SW 1271 (cell line): ENCODE results near the gene KIF26B.

Source experiments
- DNase-seq, 2 experiments: peaks; one replicate each; lab custom pipeline; 2025; lab: John Stamatoyannopoulos, UW

KIF26B gene

GRCh38 chr1:245209658-245210435, 55.1 kb downstream of the KIF26B start:
- DNase-seq: no peak

DNA sequence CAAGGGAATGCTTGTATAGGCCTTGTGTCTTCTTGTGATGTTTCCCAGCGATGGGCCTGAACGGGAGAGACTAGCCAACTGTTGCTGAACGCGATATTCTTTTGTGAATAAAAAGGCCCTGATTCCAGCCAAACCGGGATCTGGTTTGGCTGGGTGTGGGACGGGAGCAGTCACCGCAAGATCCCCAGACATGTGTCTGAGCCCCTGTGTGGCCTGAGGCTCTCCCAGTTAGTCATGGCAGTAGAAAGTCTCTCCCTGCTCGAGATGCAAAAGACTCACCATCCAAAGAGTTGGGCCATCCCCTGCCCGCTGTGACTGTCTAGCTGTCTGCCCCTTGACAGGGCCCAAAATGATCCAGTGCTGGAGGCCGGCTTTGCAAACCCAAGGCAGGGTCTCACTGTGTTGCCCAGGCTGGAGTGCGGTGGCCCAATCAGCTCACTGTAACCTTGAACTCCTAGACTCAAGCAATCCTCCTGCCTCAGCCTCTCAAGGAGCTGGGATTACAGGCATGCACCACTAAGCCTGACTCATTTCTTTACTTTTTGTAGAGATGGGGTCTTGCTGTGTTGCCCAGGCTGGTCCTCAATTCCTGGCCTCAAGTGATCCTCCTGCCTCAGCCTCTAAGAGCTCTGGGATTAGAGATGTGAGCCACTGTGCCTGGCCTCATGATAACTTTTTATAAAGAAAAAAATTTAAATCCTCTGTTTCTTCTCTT, 56.4 kb downstream of the KIF26B start:
- no peak for DNase-seq

- no peak for DNase-seq
These were observed 57.0 kb downstream of the KIF26B start for GRCh38 chr1:245211761-245212160.

DNA sequence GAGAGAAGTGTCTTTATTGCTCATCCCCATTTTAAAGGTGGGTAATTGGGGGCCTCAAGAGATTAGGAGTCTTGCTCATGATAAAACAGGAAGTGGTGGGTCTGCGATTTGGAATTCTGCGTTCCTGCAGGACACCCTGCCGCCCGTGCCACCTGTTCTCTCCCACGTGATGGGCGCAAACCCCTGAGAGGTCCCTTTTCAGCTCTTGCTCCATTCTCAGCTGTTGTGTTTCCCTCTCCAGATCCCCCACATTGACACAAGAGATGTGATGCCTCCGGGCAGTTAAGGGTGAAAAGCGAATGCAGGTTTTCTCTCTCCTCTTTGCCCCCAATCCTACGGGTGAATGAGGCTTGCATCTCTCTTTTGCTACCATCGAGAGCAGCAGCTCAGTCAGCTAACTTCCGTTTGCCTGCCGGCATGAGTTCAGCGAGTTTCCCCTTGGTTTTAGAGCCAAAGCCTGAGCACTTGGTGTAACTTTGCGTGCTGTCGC, 57.5 kb downstream of the KIF26B start:
- no peak for DNase-seq

DNA sequence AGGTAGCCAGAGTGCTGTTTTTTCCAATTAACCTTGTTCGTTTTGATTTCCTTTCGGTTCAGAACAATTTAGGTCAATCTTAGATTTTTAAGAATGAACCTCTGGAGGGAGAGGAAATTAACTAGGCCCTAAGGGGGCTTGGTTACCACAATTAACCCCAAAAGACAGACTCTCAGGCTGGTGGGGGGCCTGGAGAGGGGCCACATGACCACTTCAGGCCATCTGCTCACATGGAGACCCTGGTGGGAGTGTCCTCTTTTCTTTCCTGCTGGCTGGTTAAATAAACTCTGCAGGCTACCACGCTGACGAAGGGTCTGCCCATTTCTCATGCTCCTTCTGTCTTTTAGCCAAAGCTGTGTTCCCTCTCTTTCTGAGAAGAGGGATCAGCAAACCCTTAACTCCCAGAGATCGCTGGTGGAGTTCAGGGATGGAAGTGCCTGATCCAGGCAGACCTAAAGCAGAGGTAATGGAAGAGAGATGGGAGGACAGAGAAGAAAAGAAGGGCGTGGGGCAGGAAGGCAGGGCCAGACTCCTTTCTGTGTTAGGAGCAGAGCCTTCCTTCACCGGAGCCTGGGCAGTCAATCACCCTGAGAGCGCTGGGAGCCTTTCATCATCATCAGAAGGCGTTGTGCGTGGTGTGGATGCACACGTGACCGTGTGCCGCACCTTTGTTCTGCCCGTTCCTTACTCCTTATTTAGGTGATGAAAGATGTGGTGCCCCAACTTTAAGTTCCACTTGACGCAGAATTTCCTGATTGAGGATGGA, 58.5 kb downstream of the KIF26B start:
- no peak for DNase-seq

GRCh38 chr1:245215071-245215470, 60.3 kb downstream of the KIF26B start:
- no peak for DNase-seq

- DNase-seq: no peak
These were observed 61.8 kb downstream of the KIF26B start for GRCh38 chr1:245216366-245217115.

DNA sequence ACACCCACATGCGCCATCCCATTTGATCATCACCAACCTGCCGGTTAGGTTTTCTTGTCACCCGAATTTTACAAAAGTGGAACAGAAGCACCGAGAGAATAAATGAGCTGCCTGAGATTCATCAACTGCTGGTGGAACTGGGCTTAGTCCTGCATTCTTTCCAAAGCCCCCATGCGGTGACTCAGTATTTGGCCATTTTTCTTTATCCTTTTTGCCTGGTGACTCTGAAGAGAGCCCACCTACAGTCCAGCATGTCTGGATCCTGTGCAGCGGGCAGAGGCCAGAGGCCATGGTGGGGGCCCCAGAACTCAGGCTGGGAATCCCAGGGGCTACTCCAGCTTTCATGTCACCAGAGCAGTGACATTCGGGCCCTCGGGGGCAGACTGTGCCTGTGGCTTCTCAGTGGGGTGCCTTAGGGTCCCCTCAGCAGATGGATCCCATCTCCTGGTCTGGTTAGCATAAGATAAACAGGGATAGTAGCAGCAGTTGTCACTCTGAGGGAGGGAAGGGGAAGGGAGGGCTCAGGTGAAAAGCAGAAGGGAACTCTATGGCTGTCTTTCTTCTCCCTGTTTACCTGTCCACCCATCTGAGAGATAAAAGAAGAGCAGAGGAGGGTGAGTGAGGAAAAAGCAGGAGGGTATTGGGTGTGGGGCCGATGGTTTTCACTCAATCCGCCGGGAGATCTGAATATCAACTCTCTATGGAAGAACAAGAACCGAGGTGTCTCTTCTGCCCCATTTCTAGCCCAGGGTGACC, 63.2 kb downstream of the KIF26B start:
- DNase-seq: no peak

DNA sequence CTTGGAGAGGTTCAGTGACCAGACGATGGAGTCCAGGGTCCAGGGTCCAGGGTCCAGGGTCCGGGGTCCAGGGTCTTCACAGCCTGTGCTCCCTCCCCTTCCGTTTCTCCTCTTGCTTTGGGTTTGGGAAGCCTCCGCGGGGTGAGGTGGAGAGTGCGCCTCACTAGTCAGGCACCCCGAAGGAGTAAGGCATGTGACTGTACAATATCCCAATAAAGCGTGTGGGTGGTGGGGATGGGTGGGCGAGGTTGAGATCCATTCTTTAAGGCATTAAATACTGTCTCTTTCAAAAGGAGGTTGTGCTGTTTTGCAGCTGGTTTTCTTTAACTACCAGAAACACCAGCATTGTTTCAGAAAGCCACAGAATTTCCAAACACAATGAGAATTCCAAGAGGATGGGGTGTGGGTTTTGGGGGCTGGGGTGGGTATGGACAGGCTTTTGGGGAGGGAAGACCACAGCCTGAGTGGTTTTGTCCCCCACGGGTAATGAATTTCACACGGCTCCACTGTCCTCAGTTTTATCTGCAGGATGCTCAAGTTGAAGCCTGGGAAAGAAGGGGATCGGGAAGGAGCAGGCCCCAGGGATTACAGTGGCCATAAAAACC, 65.7 kb downstream of the KIF26B start:
- no peak for DNase-seq

GRCh38 chr1:245221805-245222204, 67.0 kb downstream of the KIF26B start:
- DNase-seq: no peak

- DNase-seq: no peak
These were observed 68.3 kb downstream of the KIF26B start for GRCh38 chr1:245222931-245223595.

GRCh38 chr1:245225322-245226202, 70.8 kb downstream of the KIF26B start:
- no peak for DNase-seq

DNA sequence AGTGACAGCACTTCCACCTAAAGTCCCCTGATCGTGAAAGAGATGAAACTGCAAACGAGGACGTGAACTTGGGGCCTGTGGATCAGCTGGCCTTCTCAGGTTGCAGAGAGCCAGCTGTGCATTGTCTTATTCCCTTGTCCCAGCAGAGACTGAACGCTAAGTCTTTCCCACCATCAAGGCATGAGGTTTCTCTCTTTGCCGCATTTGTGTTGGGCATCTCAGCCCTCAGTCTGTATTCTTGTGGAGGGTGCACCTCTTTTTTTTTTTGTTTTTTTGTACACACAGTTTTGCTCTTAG, 71.4 kb downstream of the KIF26B start:
- DNase-seq: no peak

GRCh38 chr1:245229051-245229450, 74.3 kb downstream of the KIF26B start:
- DNase-seq: no peak

GRCh38 chr1:245232931-245233330, 78.1 kb downstream of the KIF26B start:
- DNase-seq: no peak

GRCh38 chr1:245234217-245235081, 79.7 kb downstream of the KIF26B start:
- no peak for DNase-seq

GRCh38 chr1:245235156-245235555, 80.4 kb downstream of the KIF26B start:
- no peak for DNase-seq

DNA sequence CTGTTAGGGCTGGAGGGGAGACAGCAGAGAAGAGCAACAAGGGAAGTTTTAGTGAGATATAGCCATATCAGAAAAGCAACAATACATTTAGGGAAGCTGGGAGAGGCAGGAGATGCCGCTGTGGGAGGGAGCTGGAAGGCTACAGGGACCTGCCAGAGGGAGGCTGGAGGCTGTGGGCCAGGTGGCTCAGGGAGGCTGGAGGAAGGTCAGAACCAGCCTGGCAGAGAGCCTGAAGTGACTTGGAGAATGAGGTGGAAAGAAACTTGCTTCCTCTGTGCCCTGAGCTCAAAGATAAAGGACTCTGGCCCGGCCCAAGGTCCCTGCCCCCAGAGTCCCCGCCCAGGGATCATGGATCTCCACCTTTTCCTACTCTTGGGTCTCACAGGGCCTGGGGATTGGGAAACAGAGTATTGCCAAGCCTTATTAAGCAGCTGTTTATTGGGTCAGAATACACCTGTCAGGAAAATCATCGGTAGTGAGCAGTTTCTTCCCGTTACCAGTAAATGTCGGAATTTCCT, 85.9 kb downstream of the KIF26B start:
- DNase-seq: no peak
